Adrenal gland (tissue), 5 donors: ENCODE results near the gene PTPRU.

Experiments used
- POLR2A ChIP-seq, 2 donors: fragments of 450-650 bp; IDR thresholded peaks; one replicate each; pipeline ENCODE4 v1.6.1; 2017; ENCODE audit warnings: antibody characterized with exemption in 2 of 2, mild to moderate bottlenecking in 2 of 2, moderate library complexity in 1 of 2
- TF ChIP-seq, protein P1 (sequence below), 6 experiments: fragments of 450-650 bp in 4 of 6; fragments of 200-600 bp in 2 of 6; sonication (generic) in 1 of 6; IDR thresholded peaks; 1 replicate in 5 of 6; 2 replicates in 1 of 6; pipeline versions ENCODE4 v1.5.1 to v1.8.0; 2016 to 2021; ENCODE audit warnings: antibody characterized with exemption in 6 of 6, mild to moderate bottlenecking in 2 of 6, moderate library complexity in 1 of 6
- donor health status: DM: no; HTN: no; CAD: no.

DNA sequence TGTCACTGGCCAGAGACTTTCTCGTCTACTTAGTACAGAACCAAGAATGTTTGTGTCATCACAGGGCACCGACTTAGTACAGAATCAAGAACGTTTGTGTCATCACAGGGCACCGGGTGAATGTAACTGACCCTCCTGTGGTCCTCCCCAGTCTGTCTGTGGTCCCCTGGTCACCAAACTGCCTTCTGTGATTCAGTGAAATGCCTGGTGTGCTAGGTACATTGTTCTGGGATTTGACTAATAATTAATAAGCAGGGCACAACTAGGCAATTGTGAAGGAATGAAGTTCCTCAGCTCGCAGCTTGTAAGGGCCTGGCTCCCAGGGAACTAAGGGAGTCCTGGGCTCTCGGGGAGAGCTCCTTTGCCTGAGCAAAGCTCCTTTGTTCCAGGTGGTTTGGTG is 12.8 kb upstream of the PTPRU start:
- TF ChIP-seq, protein P1, sequence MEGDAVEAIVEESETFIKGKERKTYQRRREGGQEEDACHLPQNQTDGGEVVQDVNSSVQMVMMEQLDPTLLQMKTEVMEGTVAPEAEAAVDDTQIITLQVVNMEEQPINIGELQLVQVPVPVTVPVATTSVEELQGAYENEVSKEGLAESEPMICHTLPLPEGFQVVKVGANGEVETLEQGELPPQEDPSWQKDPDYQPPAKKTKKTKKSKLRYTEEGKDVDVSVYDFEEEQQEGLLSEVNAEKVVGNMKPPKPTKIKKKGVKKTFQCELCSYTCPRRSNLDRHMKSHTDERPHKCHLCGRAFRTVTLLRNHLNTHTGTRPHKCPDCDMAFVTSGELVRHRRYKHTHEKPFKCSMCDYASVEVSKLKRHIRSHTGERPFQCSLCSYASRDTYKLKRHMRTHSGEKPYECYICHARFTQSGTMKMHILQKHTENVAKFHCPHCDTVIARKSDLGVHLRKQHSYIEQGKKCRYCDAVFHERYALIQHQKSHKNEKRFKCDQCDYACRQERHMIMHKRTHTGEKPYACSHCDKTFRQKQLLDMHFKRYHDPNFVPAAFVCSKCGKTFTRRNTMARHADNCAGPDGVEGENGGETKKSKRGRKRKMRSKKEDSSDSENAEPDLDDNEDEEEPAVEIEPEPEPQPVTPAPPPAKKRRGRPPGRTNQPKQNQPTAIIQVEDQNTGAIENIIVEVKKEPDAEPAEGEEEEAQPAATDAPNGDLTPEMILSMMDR (IDR thresholded peaks at IDR 0.05): no peak
- TF ChIP-seq POLR2A (IDR thresholded peaks at IDR 0.05): no peak
